Activated naive CD4-positive, alpha-beta T cell treated with anti-CD3 and anti-CD28 coated beads for 36 hours (primary cell): ENCODE measurements around the gene TSPAN14. TPM values are rescaled to one million over a fixed set of nuclear protein-coding genes. Genes with fewer than 3 reads are reported as not detected.
"Not testable (repeated sequence)": the region's sequence is repeated elsewhere in the genome, so short reads cannot be mapped to it uniquely, and the experiment has no call there.

ENCODE experiments used
- CTCF ChIA-PET: fragments of 350-600 bp; sonication (Branson Sonifier 250); formaldehyde crosslinking; loops from one replicate; lab custom pipeline; 2021; ENCODE audit warnings: antibody characterized with exemption; lab: Charles Lee
- DNase-seq: peaks from one replicate; pipeline ENCODE4 v3.0.0-alpha.2; 2020
- H3K27ac Mint-ChIP-seq: one replicate; pipeline ENCODE4 v1.8.0; 2021; ENCODE audit warnings: mild to moderate bottlenecking, mixed read lengths
- H3K27me3 Mint-ChIP-seq: one replicate; pipeline ENCODE4 v1.8.0; 2021; ENCODE audit warnings: low read depth, mixed read lengths
- H3K36me3 Mint-ChIP-seq: one replicate; pipeline ENCODE4 v1.8.0; 2021; ENCODE audit warnings: low read depth, mixed read lengths
- H3K4me1 Mint-ChIP-seq: one replicate; pipeline ENCODE4 v1.8.0; 2021; ENCODE audit warnings: low read depth, mixed read lengths
- H3K4me3 Mint-ChIP-seq: one replicate; pipeline ENCODE4 v1.8.0; 2021; ENCODE audit warnings: mild to moderate bottlenecking, moderate library complexity, mixed read lengths
- H3K9me3 Mint-ChIP-seq: one replicate; pipeline ENCODE4 v1.8.0; 2021; ENCODE audit warnings: mixed read lengths
- intact Hi-C: fragments of 100-400 bp; cut with micrococcal nuclease; formaldehyde crosslinking; loops from one replicate; pipeline ENCODE4 v1.15.1; 2023
- total RNA-seq, 2 experiments: library from RNA; stranded (reverse); gene quantifications; one replicate each; pipeline ENCODE4 v1.2.3, GENCODE V29; 2021

TSPAN14 gene
- total RNA-seq, 2 experiments from 2014 or later = 33.5 to 35.5 TPM

DNA sequence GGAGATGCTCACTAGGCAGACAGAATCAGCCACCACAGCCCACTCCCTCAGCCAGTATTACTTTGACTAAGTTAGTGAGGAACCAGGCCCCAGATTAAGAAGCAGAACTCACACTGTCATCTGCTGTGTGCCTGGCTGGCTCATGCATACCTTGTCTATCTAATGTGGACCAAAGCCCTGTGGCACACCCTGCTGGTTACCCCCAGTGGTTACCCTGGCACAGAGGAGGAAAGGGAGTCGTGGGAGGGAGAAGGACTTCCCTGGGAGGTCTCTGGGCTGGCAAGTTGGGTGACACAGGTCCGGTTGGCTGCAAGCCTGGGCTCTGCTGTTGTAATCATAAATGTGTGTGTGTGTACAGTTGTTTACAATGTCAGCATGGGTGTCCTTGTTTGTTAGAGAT lies 76.1 kb downstream of the TSPAN14 start:
- peaks cover 24% of the 10 kb centered on the region for H3K36me3 Mint-ChIP-seq
- intact Hi-C loops = loop anchor here (1.0 to 10.0 kb wide), 6 partner anchors 19 to 395 kb away; no protein-coding TSS in a partner anchor
- CTCF ChIA-PET = interaction anchor here (1.0 to 3.0 kb wide), 4 partner anchors 24 to 152 kb away, joined by 3 to 15 read pairs (median 8); no protein-coding TSS in a partner anchor
- no peaks in the 10 kb centered on the region for H3K9me3 Mint-ChIP-seq
- H3K27ac Mint-ChIP-seq = peak overlapping the region; percentile 72
- H3K4me3 Mint-ChIP-seq = peak overlapping the region; percentile 32
- H3K27me3 Mint-ChIP-seq = no peaks in the 10 kb centered on the region
- DNase-seq = peak; percentile 84
- H3K4me1 Mint-ChIP-seq = peaks cover 73% of the 10 kb centered on the region

DNA sequence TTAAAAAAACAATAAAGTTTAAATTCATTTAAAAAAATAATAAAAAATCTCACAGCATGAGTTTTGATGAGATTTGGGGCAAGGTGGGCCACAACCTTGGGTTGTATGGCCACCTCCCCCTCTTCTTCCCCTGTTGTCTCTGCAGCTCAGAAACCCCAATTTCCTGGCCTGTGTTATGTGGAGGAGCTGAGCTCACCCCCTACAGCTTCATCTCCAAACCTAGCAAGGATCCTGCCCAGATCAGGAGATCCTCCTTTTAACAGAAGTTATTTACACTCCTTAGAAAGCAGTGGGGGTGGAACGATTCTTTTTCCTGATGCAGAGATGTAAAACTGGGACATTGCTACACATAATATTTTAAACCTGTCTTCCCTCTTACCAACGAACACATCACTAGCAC lies 76.7 kb downstream of the TSPAN14 start:
- H3K27me3 Mint-ChIP-seq = no peaks in the 10 kb centered on the region
- peak overlapping the region; percentile 8 for H3K4me3 Mint-ChIP-seq
- intact Hi-C loops = loop anchor here (1.0 to 10.0 kb wide), 6 partner anchors 20 to 394 kb away; no protein-coding TSS in a partner anchor
- no peaks in the 10 kb centered on the region for H3K9me3 Mint-ChIP-seq
- CTCF ChIA-PET = interaction anchor here (1.0 to 3.0 kb wide), 4 partner anchors 21 to 153 kb away, joined by 3 to 15 read pairs (median 4); no protein-coding TSS in a partner anchor
- no peak for DNase-seq
- peak overlapping the region; percentile 72 for H3K27ac Mint-ChIP-seq
- peaks cover 22% of the 10 kb centered on the region for H3K36me3 Mint-ChIP-seq
- peaks cover 68% of the 10 kb centered on the region for H3K4me1 Mint-ChIP-seq

DNA sequence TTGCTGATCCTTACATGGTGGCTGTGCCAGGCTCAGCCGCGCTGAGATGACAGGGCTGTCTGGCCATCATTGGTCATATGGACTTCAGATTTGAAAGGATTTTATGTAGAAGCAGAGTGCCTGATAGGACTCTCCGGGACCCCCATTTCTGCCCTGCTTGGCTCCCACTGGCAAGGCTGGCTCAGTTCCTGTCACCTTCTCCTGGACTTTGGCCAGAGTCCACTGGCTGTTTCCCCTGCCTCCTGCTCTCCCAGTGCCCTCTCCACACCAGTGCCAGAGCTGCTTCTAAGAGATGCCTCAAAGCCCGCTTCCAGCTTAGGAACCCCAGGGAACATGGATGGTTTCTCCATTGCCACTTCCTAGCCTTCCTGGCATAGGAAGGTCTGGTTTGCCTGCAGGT lies 78.5 kb downstream of the TSPAN14 start:
- H3K36me3 Mint-ChIP-seq = peaks cover 17% of the 10 kb centered on the region
- no peak overlapping the region for H3K4me3 Mint-ChIP-seq
- H3K9me3 Mint-ChIP-seq = no peaks in the 10 kb centered on the region
- no peak for DNase-seq
- peak overlapping the region; percentile 50 for H3K27ac Mint-ChIP-seq
- H3K27me3 Mint-ChIP-seq = no peaks in the 10 kb centered on the region
- H3K4me1 Mint-ChIP-seq = peaks cover 55% of the 10 kb centered on the region
- CTCF ChIA-PET = interaction anchor here (1.4 to 3.0 kb wide), 2 partner anchors 27 to 88 kb away, joined by 5 to 15 read pairs; no protein-coding TSS in a partner anchor
- intact Hi-C loops = loop anchor here (10.0 kb wide), 1 partner anchor 392 kb away; no protein-coding TSS in a partner anchor

DNA sequence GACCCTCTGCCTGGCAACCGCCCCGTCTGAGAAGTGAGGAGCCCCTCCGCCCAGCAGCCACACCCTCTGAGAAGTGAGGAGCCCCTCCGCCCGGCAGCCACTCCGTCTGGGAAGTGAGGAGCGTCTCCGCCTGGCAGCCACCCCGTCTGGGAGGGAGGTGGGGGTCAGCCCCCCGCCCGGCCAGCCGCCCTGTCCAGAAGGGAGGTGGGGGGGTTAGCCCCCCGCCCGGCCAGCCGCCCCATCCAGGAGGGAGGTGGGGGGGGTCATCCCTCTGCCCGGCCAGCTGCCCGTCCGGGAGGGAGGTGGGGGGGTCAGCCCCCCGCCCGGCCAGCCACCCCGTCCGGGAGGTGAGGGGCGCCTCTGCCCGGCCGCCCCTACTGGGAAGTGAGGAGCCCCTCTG lies 79.9 kb downstream of the TSPAN14 start:
- H3K9me3 Mint-ChIP-seq, H3K27ac Mint-ChIP-seq, CTCF ChIA-PET, H3K4me3 Mint-ChIP-seq, DNase-seq, H3K27me3 Mint-ChIP-seq: not testable (repeated sequence)
- intact Hi-C loops = loop anchor here (10.0 kb wide), 1 partner anchor 391 kb away; no protein-coding TSS in a partner anchor
- Mint-ChIP-seq H3K4me1 (peaks cover 43% of the 10 kb centered on the region), H3K36me3 (peaks cover 15% of the 10 kb centered on the region)

DNA sequence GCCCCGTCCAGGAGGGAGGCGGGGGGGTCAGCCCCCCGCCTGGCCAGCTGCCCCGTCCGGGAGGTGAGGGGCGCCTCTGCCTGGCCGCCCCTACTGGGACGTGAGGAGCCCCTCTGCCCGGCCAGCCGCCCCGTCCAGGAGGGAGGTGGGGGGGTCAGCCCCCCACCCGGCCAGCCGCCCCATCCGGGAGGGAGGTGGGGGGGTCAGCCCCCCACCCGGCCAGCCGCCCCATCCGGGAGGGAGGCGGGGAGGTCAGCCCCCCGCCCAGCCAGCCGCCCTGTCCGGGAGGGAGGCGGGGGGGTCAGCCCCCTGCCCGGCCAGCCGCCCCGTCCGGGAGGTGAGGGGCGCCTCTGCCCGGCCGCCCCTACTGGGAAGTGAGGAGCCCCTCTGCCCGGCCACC lies 80.5 kb downstream of the TSPAN14 start:
- H3K27ac Mint-ChIP-seq, H3K9me3 Mint-ChIP-seq, CTCF ChIA-PET, DNase-seq, H3K36me3 Mint-ChIP-seq, H3K27me3 Mint-ChIP-seq, H3K4me3 Mint-ChIP-seq: not testable (repeated sequence)
- intact Hi-C loops = loop anchor here (5.0 to 10.0 kb wide), 2 partner anchors 390 to 457 kb away; partner anchors contain the start of gene TMEM254
- H3K4me1 Mint-ChIP-seq = peaks cover 37% of the 10 kb centered on the region

DNA sequence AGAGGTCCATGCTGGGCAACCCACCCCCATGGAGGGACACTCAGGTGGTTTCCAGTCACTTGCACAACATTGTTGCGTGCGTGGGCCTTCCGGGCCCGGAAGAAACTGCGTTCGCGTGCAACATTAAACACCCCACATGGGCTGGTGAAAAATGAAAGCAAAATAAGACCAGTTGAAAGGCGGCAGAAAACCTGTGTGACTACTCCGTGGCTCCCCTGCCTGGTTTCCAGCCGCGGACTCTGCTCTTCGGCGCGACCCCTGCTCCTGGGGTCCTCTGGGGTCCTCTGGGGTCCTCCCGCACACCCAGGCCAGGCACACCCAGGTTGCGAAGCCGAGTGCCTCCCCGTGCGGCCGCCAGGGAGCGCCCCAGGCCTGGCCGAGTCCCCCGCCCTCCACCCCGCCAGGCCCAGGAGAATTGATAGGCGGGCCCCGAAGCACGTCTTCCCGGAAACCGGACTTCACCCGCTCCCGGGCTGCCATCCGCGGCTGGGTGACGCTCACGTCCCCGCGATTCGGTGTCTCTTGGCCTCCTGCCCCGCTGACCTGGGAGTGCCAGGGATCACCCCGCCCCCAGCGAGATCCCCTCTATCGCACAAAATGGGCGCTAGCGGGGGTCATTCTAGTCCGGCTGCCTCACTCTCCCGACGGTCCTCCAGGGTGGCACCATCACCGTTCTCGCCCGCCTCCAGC lies 81.7 kb downstream of the TSPAN14 start:
- H3K4me3 Mint-ChIP-seq = peak overlapping the region; percentile 89
- intact Hi-C loops = loop anchor here (2.0 to 10.0 kb wide), 4 partner anchors 63 to 459 kb away; partner anchors contain the start of gene TMEM254
- CTCF ChIA-PET = interaction anchor here (0.6 to 1.4 kb wide), 8 partner anchors 10 to 158 kb away, joined by 3 to 11 read pairs (median 4); partner anchors contain the start of gene PRXL2A
- H3K9me3 Mint-ChIP-seq = no peaks in the 10 kb centered on the region
- H3K4me1 Mint-ChIP-seq = peaks cover 28% of the 10 kb centered on the region
- H3K36me3 Mint-ChIP-seq = peaks cover 2% of the 10 kb centered on the region
- no peaks in the 10 kb centered on the region for H3K27me3 Mint-ChIP-seq
- peak; percentile 83 for DNase-seq
- H3K27ac Mint-ChIP-seq = peak overlapping the region; percentile 98

DNA sequence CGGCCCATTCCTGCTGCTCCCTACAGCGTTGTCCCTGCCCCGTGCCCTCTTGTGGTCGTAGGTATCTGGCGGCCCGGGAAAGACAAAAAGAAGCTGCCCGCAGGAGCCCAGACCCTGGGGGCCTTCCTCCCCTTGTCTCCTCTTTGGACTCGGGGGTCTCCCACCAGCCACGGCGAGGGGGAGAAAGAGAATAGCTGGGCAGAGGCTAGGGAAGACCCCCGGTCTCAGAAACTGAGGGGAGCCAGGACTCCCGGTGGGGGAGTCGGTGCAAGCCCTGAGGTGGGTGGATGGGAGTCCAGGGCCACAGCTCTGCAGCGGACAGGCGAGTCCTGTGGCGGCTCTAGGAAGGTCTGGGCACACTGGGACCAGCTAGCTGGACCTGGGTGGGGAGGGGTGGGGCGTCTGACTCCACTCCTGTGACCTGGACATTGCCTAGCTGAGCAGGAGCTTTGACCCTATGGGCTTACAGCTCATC lies 82.3 kb downstream of the TSPAN14 start:
- DNase-seq = no peak
- H3K9me3 Mint-ChIP-seq = no peaks in the 10 kb centered on the region
- peaks cover 28% of the 10 kb centered on the region for H3K4me1 Mint-ChIP-seq
- H3K27ac Mint-ChIP-seq = peak overlapping the region; percentile 98
- peaks cover 2% of the 10 kb centered on the region for H3K36me3 Mint-ChIP-seq
- intact Hi-C loops = loop anchor here (2.0 to 10.0 kb wide), 4 partner anchors 62 to 459 kb away; partner anchors contain the start of gene TMEM254
- no peaks in the 10 kb centered on the region for H3K27me3 Mint-ChIP-seq
- peak overlapping the region; percentile 89 for H3K4me3 Mint-ChIP-seq
- CTCF ChIA-PET = interaction anchor here (0.6 to 1.4 kb wide), 10 partner anchors 11 to 158 kb away, joined by 3 to 11 read pairs (median 4); partner anchors contain the start of gene PRXL2A

DNA sequence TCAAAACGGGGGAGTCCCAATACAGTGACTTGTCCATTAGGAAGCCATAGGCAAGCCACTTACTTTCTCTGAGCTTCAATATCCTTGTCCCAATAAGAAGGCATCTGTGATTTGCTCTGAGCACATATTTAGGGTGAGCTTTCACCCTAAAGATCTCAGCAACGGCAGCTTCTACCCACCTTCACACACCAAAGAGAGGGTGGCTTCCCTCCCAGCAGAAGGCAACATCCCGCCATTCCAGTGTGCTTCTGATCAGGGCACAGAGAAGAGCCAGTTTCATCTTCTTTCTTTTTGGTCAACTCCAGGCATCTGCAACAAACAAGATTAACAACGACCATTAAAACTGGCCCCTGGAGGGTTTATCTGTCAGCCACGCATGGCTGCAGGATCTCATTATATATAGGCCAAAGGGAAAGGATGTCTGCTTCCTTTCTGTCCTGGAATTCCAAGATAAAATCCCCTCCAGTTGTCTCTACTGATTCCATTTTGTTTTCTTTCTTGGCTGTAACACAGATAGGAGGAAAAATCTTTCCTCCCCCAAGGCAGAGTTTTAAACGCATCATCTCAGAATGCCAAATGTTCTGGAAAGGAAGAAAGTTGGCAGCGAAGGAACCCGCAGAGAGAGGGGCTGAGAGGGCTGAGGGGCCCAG lies 83.1 kb downstream of the TSPAN14 start:
- H3K4me1 Mint-ChIP-seq = peaks cover 21% of the 10 kb centered on the region
- CTCF ChIA-PET = interaction anchor here (0.6 to 1.4 kb wide), 10 partner anchors 11 to 159 kb away, joined by 3 to 11 read pairs (median 3); no protein-coding TSS in a partner anchor
- H3K27me3 Mint-ChIP-seq = no peaks in the 10 kb centered on the region
- H3K27ac Mint-ChIP-seq = peak overlapping the region; percentile 98
- peak overlapping the region; percentile 89 for H3K4me3 Mint-ChIP-seq
- DNase-seq = no peak
- no peaks in the 10 kb centered on the region for H3K9me3 Mint-ChIP-seq
- H3K36me3 Mint-ChIP-seq = peaks cover 2% of the 10 kb centered on the region
- intact Hi-C loops = loop anchor here (2.0 to 10.0 kb wide), 4 partner anchors 62 to 460 kb away; partner anchors contain the start of gene TMEM254

DNA sequence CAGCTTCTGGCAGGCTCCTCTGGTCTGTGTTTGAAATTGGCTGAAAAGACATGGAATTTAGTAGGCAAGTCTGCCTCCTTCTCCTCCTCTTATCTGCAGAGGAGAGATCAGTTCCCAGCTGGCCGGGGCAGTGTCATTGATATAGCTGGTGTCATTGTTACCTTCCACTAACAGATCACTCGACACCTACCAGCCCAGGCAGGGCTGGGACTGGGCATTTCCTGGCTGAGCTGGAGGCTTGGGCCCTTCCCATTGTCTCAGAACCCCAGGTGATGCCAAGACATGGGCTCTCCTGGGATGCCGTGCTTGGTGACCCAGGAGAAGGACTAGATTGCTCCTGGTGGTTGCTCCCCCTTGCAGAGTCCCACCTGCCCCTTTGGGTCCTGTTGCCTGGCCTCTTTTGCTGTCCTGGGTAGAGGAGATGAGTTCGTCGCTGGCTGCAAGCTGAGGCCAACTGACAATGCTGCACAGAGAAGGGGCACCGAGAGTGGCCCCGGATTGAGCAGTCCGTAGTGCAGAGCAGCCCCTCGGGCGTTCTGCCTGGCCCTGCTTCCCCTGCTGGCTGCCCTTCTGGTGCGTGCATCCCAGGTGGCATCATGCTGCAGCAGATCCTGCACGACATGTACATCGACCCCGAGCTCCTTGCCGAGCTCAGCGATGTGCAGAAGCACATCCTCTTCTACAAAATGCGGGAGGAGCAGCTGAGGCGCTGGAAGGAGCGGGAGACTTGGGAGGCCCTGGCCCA lies 83.8 kb downstream of the TSPAN14 start, which contains the start of gene SH2D4B:
SH2D4B (plus strand) TSS at position 167 of the 745 bp plus-strand sequence; CDS start at position 597, 430 bp downstream.
- no peaks in the 10 kb centered on the region for H3K27me3 Mint-ChIP-seq
- no peaks in the 10 kb centered on the region for H3K9me3 Mint-ChIP-seq

DNA sequence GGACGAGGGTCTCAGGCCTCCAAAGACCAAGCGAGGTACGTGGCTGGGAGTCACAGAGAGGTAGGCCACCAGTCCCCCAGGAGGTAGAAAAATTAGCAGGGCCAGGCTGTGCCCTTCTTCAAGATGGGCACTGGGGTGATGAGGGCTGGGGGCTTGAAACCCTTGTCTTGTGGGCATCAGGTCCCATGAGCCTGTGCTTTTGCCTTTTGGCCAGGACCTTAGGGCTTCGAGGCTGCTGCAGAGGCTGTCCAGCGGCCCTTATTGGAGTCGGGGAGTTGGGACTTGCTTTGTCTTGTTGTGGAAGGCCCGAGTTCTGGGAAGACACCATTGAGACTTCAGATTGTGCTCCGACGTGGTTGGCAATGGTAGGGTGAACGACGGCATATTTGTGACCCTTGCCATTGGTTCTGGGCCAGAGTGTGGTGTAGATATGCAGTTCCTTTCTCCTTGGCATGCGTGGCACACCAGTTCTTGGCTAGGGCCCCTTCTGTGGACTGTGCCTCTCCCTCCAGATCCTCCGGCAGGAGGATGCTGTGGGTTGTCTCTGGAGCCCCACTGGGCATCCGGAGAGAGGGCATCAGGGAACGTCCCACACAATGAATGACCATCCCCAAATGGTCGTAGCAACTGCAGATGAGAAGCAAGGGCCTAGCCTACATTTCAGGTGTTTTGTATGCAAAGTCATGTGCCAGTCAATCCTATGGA lies 84.5 kb downstream of the TSPAN14 start:
- no peak overlapping the region for H3K27ac Mint-ChIP-seq

More for the DNA sequence above, 83.8 kb downstream of the TSPAN14 start, which contains the start of gene SH2D4B:
- Mint-ChIP-seq H3K4me1 (peaks cover 14% of the 10 kb centered on the region), H3K27ac (peak within 1 kb of the TSS; percentile 98), H3K4me3 (peak within 1 kb of the TSS; percentile 89), H3K36me3 (no peaks in the 10 kb centered on the region)
- intact Hi-C loops = loop anchor here (2.0 to 10.0 kb wide), 4 partner anchors 61 to 461 kb away; partner anchors contain the start of gene TMEM254
- no peak for DNase-seq
- CTCF ChIA-PET = interaction anchor here (0.6 to 0.9 kb wide), 3 partner anchors 10 to 32 kb away, joined by 3 read pairs; no protein-coding TSS in a partner anchor

More for the DNA sequence above, 84.5 kb downstream of the TSPAN14 start:
- intact Hi-C loops = loop anchor here (5.0 to 10.0 kb wide), 2 partner anchors 386 to 461 kb away; partner anchors contain the start of gene TMEM254
- Mint-ChIP-seq H3K36me3 (no peaks in the 10 kb centered on the region), H3K4me1 (peaks cover 12% of the 10 kb centered on the region), H3K9me3 (no peaks in the 10 kb centered on the region), H3K4me3 (no peak overlapping the region), H3K27me3 (no peaks in the 10 kb centered on the region)
- CTCF ChIA-PET = interaction anchor here (0.7 to 0.9 kb wide), 2 partner anchors 10 to 33 kb away, joined by 3 read pairs; no protein-coding TSS in a partner anchor
- DNase-seq = no peak
